Astrocyte of the cerebellum (primary cell): Measurements from ENCODE around the gene UXS1.

Experiments
- DNase-seq: peaks from one replicate; pipeline ENCODE4 v3.0.0-alpha.2; 2011; ENCODE audit warnings: low read depth
- H3K4me3 ChIP-seq: 2 replicates; pipeline ENCODE4 v1.5.1; 2011; ENCODE audit warnings: mild to moderate bottlenecking, low read depth, low read length, moderate library complexity
- in situ Hi-C: cut with HindIII; loops from 2 replicates; pipeline ENCODE4 v1.10.0; 2017; ENCODE audit warnings: low sequenced_read_pairs
- TF ChIP-seq, protein P1 (sequence below): IDR thresholded peaks from 2 replicates; pipeline ENCODE4 v1.5.1; 2012; ENCODE audit warnings: low read length, low read depth, moderate library complexity, mild to moderate bottlenecking; ENCODE audit errors: missing control alignments

Gene UXS1

DNA sequence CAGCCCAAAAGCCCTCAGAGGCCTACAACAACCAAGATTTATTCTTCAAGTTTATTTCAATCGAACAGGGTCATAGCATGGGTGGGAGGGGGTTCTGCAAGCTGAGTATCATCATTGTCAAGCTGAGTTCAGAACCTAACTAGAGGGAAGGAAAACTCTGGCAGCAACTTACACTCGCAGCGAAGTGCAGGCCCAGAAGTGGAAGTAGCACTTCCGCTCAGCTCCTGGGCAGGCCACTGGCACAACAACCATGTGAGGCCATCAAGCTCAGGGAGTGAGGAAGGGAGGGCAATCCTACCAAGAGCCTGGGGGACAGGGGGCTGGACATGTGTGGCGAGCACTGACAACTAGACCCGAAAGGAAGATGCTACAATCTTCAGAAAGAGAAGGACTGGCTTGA lies 4.8 kb downstream of the UXS1 start:
- no peak overlapping the region for H3K4me3 ChIP-seq
- DNase-seq = no peak
- TF ChIP-seq, protein P1, sequence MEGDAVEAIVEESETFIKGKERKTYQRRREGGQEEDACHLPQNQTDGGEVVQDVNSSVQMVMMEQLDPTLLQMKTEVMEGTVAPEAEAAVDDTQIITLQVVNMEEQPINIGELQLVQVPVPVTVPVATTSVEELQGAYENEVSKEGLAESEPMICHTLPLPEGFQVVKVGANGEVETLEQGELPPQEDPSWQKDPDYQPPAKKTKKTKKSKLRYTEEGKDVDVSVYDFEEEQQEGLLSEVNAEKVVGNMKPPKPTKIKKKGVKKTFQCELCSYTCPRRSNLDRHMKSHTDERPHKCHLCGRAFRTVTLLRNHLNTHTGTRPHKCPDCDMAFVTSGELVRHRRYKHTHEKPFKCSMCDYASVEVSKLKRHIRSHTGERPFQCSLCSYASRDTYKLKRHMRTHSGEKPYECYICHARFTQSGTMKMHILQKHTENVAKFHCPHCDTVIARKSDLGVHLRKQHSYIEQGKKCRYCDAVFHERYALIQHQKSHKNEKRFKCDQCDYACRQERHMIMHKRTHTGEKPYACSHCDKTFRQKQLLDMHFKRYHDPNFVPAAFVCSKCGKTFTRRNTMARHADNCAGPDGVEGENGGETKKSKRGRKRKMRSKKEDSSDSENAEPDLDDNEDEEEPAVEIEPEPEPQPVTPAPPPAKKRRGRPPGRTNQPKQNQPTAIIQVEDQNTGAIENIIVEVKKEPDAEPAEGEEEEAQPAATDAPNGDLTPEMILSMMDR = no peak
- in situ Hi-C loops = no loop called here

DNA sequence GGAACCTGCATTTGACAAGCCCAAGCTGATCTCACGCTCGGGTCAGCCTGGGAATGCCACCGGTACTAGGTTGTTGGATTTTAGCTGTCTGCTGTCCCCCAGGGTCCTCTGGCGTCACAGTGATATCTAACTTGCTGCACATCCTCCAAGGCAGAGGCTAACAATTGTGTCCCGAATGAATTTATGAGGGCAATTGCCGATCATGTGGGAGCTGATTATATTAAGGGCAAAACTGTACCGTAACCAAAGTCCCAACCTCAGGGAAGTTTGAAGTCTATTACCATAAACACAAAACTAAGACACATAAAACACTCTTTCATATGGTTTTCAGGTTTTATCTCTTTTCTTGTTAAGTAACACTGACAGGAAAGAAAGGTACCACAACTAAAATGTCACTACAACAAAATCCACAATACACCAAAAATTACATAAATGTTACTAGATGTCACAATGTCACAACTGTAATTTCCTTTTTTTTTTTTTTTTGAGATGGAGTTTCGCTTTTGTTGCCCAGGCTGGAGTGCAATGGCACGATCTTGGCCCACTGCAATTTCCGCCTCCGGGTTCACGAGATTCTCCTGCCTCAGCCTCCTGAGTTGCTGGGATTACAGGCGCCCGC lies 6.7 kb downstream of the UXS1 start:
- in situ Hi-C loops = no loop called here
- H3K4me3 ChIP-seq = no peak overlapping the region
- TF ChIP-seq, protein P1 = no peak
- DNase-seq = no peak

DNA sequence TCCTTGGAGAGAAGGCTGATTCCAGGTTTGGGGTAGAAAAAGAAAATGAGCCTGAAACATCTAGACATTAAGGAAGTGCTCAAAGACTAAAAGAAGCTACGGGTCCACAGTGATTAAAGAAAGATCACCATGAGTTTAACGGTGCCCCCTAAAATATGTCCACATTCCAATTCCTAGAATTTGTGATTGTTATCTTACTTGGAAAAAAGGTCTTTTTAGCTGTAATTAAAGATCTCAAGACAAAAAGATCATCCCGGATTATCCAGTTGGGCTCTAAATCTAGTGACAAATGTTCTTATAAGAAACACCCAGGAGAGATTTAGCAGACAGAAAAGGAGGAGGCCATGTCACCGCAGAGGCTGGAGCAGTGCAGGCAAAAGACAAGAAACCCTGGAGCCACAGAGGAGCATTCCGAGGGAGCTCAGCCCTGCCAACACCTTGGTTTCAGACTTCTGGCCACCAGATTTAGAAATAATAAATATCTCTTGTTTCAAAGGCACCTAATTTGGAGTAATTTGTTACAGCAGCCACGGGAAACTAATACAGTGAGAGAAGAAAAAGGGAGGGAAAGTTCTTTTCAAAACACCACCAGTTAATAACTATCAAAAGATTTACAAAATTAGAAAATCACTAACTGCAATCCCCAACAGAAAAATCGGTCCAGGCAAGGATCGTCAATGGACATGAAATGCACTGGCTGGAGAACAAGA lies 8.5 kb downstream of the UXS1 start:
- DNase-seq = no peak
- in situ Hi-C loops = no loop called here
- TF ChIP-seq, protein P1 = no peak
- H3K4me3 ChIP-seq = no peak overlapping the region

DNA sequence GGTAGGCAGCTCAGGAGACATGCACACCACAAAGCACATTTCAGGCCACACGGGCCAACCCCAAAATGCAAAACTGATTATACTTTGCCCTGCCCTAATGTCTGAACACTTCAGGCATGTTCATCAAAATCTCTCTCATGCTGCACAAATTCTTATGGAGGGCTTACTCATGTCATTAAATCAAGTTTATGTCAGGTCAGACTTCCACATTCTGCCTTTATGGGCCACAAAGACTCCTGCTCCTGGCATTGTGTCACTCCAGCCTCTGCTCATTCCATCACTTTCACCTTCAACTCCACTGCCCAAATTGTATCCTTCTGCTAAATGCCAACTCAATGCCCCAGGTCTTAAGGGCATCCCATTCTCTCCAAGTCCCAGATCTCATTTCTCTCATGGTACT lies 9.2 kb downstream of the UXS1 start:
- no peak for DNase-seq
- in situ Hi-C loops = no loop called here
- H3K4me3 ChIP-seq = no peak overlapping the region
- TF ChIP-seq, protein P1 = no peak

DNA sequence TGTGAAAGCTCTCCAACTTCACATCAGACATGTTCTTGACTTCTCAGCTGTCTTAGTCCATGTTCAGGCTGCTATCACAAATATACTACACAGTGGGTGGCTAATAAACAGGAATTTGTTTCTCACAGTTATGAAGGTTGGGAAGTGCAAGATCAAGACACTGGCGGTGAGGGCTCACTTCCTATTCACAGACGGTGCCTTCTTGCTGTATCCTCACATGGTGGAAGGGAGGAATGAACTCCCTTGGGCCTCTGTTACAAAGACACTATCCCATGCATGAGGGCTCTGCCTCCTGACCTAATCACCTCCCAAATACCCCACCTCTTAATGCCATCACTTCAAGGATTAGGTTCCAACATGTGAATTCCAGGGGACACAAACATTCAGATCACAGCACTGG lies 9.7 kb downstream of the UXS1 start:
- in situ Hi-C loops = no loop called here
- no peak overlapping the region for H3K4me3 ChIP-seq
- DNase-seq = no peak
- TF ChIP-seq, protein P1 = no peak

- H3K4me3 ChIP-seq = no peak overlapping the region
- TF ChIP-seq, protein P1 = no peak
- in situ Hi-C loops = no loop called here
- no peak for DNase-seq
These were observed 10.9 kb downstream of the UXS1 start for GRCh38 chr2:106183101-106183696.
